ENCODE results near the gene GRIN2A. TPM values are rescaled to one million over a fixed set of nuclear protein-coding genes. Genes with fewer than 3 reads are reported as not detected.

GRIN2A gene
- total RNA-seq, 1 experiment from 2014 or later: 34.6 TPM

- BruUV-seq (replicated peaks): no TSS peak
- DNase-seq: no peak
- Mint-ChIP-seq H3K36me3 (ENCODE audit: insufficient read depth, unreplicated experiment) (peaks cover 5% of the 10 kb centered on the region), H3K4me1 (ENCODE audit: low read depth, unreplicated experiment) (peaks cover 10% of the 10 kb centered on the region), H3K9me3 (ENCODE audit: low read depth, unreplicated experiment) (no peaks in the 10 kb centered on the region), H3K27me3 (ENCODE audit: unreplicated experiment) (no peaks in the 10 kb centered on the region), H3K4me3 (ENCODE audit: low read depth, unreplicated experiment) (no peak overlapping the region), H3K27ac (ENCODE audit: unreplicated experiment) (no peak overlapping the region)
- CTCF ChIA-PET: interaction anchor here (0.5 to 1.2 kb wide), 2 partner anchors 11 to 716 kb away, joined by 3 to 4 read pairs; no protein-coding TSS in a partner anchor
- intact Hi-C loops (cut with micrococcal nuclease; ENCODE audit: unreplicated experiment): no loop called here
- TF ChIP-seq CTCF (IDR thresholded peaks at IDR 0.05; ENCODE audit: unreplicated experiment): no peak
These were observed 308.0 kb downstream of the GRIN2A start for GRCh38 chr16:9874219-9874618.

GRCh38 chr16:9870962-9871361 is 311.3 kb downstream of the GRIN2A start:
- peaks cover 5% of the 10 kb centered on the region for H3K36me3 Mint-ChIP-seq (ENCODE audit: insufficient read depth, unreplicated experiment)
- H3K9me3 Mint-ChIP-seq (ENCODE audit: low read depth, unreplicated experiment): no peaks in the 10 kb centered on the region
- TF ChIP-seq CTCF (IDR thresholded peaks at IDR 0.05; ENCODE audit: unreplicated experiment): no peak
- H3K27ac Mint-ChIP-seq (ENCODE audit: unreplicated experiment): peak overlapping the region; percentile 43
- H3K4me1 Mint-ChIP-seq (ENCODE audit: low read depth, unreplicated experiment): peaks cover 10% of the 10 kb centered on the region
- intact Hi-C loops (cut with micrococcal nuclease; ENCODE audit: unreplicated experiment): no loop called here
- no peak overlapping the region for H3K4me3 Mint-ChIP-seq (ENCODE audit: low read depth, unreplicated experiment)
- DNase-seq: peak; percentile 78
- CTCF ChIA-PET: interaction anchor here (0.7 to 1.4 kb wide), 6 partner anchors 9 to 1217 kb away, joined by 3 to 13 read pairs (median 4); no protein-coding TSS in a partner anchor
- BruUV-seq (replicated peaks): no TSS peak
- no peaks in the 10 kb centered on the region for H3K27me3 Mint-ChIP-seq (ENCODE audit: unreplicated experiment)

- H3K4me3 Mint-ChIP-seq (ENCODE audit: low read depth, unreplicated experiment): no peak overlapping the region
- H3K9me3 Mint-ChIP-seq (ENCODE audit: low read depth, unreplicated experiment): no peaks in the 10 kb centered on the region
- CTCF ChIA-PET: no interaction called here
- intact Hi-C loops (cut with micrococcal nuclease; ENCODE audit: unreplicated experiment): no loop called here
- H3K27me3 Mint-ChIP-seq (ENCODE audit: unreplicated experiment): no peaks in the 10 kb centered on the region
- no peak for TF ChIP-seq CTCF (IDR thresholded peaks at IDR 0.05; ENCODE audit: unreplicated experiment)
- DNase-seq: no peak
- H3K27ac Mint-ChIP-seq (ENCODE audit: unreplicated experiment): no peak overlapping the region
- no TSS peak for BruUV-seq (replicated peaks)
- peaks cover 5% of the 10 kb centered on the region for H3K36me3 Mint-ChIP-seq (ENCODE audit: insufficient read depth, unreplicated experiment)
- H3K4me1 Mint-ChIP-seq (ENCODE audit: low read depth, unreplicated experiment): peaks cover 10% of the 10 kb centered on the region
These were observed 312.5 kb downstream of the GRIN2A start for GRCh38 chr16:9869776-9870175.

- H3K36me3 Mint-ChIP-seq (ENCODE audit: insufficient read depth, unreplicated experiment): peaks cover 5% of the 10 kb centered on the region
- no peaks in the 10 kb centered on the region for H3K9me3 Mint-ChIP-seq (ENCODE audit: low read depth, unreplicated experiment)
- no peak overlapping the region for H3K27ac Mint-ChIP-seq (ENCODE audit: unreplicated experiment)
- H3K4me3 Mint-ChIP-seq (ENCODE audit: low read depth, unreplicated experiment): no peak overlapping the region
- TF ChIP-seq CTCF (IDR thresholded peaks at IDR 0.05; ENCODE audit: unreplicated experiment): no peak
- CTCF ChIA-PET: no interaction called here
- no peaks in the 10 kb centered on the region for H3K27me3 Mint-ChIP-seq (ENCODE audit: unreplicated experiment)
- BruUV-seq (replicated peaks): no TSS peak
- peaks cover 10% of the 10 kb centered on the region for H3K4me1 Mint-ChIP-seq (ENCODE audit: low read depth, unreplicated experiment)
- intact Hi-C loops (cut with micrococcal nuclease; ENCODE audit: unreplicated experiment): no loop called here
- no peak for DNase-seq
These were observed 313.6 kb downstream of the GRIN2A start for GRCh38 chr16:9868606-9869149.
